Measurements from ENCODE around the gene CHL1.

DNA sequence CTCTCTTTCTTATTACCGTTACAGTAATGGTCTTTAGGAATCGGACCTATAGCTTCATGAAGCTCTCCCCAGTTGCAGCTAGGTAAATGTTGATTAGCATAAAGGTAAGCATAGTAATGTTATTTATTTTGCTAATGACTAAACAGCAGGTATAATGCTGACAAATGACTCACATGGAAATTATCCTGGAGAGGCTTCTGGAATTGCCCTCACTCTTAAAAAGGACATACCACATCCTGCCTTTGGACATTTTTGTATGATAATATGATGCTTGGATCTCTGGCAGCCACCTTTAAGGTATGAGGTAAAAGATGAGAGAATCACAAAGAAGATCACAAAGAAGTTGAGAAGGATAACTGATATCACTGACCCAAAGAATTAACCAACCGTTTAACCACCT, 238.6 kb downstream of the CHL1 start:
- TF ChIP-seq, protein P1, sequence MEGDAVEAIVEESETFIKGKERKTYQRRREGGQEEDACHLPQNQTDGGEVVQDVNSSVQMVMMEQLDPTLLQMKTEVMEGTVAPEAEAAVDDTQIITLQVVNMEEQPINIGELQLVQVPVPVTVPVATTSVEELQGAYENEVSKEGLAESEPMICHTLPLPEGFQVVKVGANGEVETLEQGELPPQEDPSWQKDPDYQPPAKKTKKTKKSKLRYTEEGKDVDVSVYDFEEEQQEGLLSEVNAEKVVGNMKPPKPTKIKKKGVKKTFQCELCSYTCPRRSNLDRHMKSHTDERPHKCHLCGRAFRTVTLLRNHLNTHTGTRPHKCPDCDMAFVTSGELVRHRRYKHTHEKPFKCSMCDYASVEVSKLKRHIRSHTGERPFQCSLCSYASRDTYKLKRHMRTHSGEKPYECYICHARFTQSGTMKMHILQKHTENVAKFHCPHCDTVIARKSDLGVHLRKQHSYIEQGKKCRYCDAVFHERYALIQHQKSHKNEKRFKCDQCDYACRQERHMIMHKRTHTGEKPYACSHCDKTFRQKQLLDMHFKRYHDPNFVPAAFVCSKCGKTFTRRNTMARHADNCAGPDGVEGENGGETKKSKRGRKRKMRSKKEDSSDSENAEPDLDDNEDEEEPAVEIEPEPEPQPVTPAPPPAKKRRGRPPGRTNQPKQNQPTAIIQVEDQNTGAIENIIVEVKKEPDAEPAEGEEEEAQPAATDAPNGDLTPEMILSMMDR (conservative IDR thresholded peaks at IDR 0.05 in 1 of 2, IDR thresholded peaks at IDR 0.05 in 1 of 2; ENCODE audit: low read depth in 1 of 2, low read length in 2 of 2): no peak
- TF ChIP-seq EZH2 (IDR thresholded peaks at IDR 0.05; ENCODE audit: low read length, missing control alignments): no peak

All from fibroblast of lung (primary cell).